H9 (cell line): Measurements from ENCODE around the gene SC5D. TPM values are rescaled to one million over a fixed set of nuclear protein-coding genes. Genes with fewer than 3 reads are reported as not detected.
A peak's percentile ranks its signal among the peaks of the same experiment; 100 is the strongest.

Experiments used
- DNase-seq: peaks from one replicate; pipeline ENCODE4 v3.0.0-alpha.2; 2017
- H2AFZ ChIP-seq: one replicate; pipeline ENCODE4 v1.6.1; 2013; ENCODE audit warnings: mild to moderate bottlenecking, low read length, control low read depth, moderate library complexity
- H2AK5ac ChIP-seq: 2 replicates; pipeline ENCODE4 v1.6.1; 2013; ENCODE audit warnings: low read length, control low read depth, mixed read lengths; ENCODE audit not compliant: insufficient read length
- H2BK120ac ChIP-seq: one replicate; pipeline ENCODE4 v1.6.1; 2013; ENCODE audit warnings: low read depth, mild to moderate bottlenecking, low read length, control low read depth, inconsistent platforms; ENCODE audit not compliant: poor library complexity, severe bottlenecking
- H2BK12ac ChIP-seq: 2 replicates; pipeline ENCODE4 v1.6.1; 2013; ENCODE audit warnings: low read length, control low read depth, mixed read lengths, low read depth; ENCODE audit not compliant: insufficient read length
- H2BK15ac ChIP-seq: 2 replicates; pipeline ENCODE4 v1.6.1; 2013; ENCODE audit warnings: low read depth, low read length, control low read depth
- H2BK20ac ChIP-seq: one replicate; pipeline ENCODE4 v1.6.1; 2013; ENCODE audit warnings: low read depth, mild to moderate bottlenecking, low read length, control low read depth, inconsistent platforms; ENCODE audit not compliant: poor library complexity, severe bottlenecking
- H2BK5ac ChIP-seq: 2 replicates; pipeline ENCODE4 v1.6.1; 2013; ENCODE audit warnings: low read length, control low read depth, mixed read lengths; ENCODE audit not compliant: insufficient read length
- H3K14ac ChIP-seq: 2 replicates; pipeline ENCODE4 v1.6.1; 2013; ENCODE audit warnings: low read length, control low read depth; ENCODE audit not compliant: insufficient read depth
- H3K18ac ChIP-seq: 2 replicates; pipeline ENCODE4 v1.6.1; 2013; ENCODE audit warnings: low read depth, mild to moderate bottlenecking, mixed read lengths, low read length, control low read depth; ENCODE audit not compliant: insufficient read length
- H3K23ac ChIP-seq: 2 replicates; pipeline ENCODE4 v1.6.1; 2013; ENCODE audit warnings: low read length, control low read depth, mixed read lengths, low read depth; ENCODE audit not compliant: insufficient read length
- H3K23me2 ChIP-seq: 2 replicates; pipeline ENCODE4 v1.6.1; 2013; ENCODE audit warnings: low read depth, mild to moderate bottlenecking, mixed read lengths, low read length, control low read depth; ENCODE audit not compliant: insufficient read length, poor library complexity, severe bottlenecking
- H3K27ac ChIP-seq: 2 replicates; pipeline ENCODE4 v1.5.1; 2013; ENCODE audit warnings: low read length, control low read depth, mixed read lengths, low read depth; ENCODE audit not compliant: insufficient read length
- H3K27me3 ChIP-seq: 2 replicates; pipeline ENCODE4 v1.6.1; 2013; ENCODE audit warnings: low read length, control low read depth, inconsistent platforms; ENCODE audit not compliant: insufficient read depth
- H3K4ac ChIP-seq: 2 replicates; pipeline ENCODE4 v1.6.1; 2013; ENCODE audit warnings: low read depth, mild to moderate bottlenecking, control low read depth, inconsistent platforms, low read length, moderate library complexity
- H3K4me1 ChIP-seq: 2 replicates; pipeline ENCODE4 v1.6.1; 2013; ENCODE audit warnings: low read length, control low read depth, inconsistent platforms; ENCODE audit not compliant: insufficient read depth
- H3K4me2 ChIP-seq: 2 replicates; pipeline ENCODE4 v1.6.1; 2013; ENCODE audit warnings: low read length, control low read depth, mixed read lengths; ENCODE audit not compliant: insufficient read length, insufficient read depth
- H3K56ac ChIP-seq: 2 replicates; pipeline ENCODE4 v1.6.1; 2013; ENCODE audit warnings: low read depth, mild to moderate bottlenecking, mixed read lengths, low read length, control low read depth; ENCODE audit not compliant: insufficient read length
- H3K79me1 ChIP-seq: 2 replicates; pipeline ENCODE4 v1.6.1; 2013; ENCODE audit warnings: low read depth, mild to moderate bottlenecking, moderate library complexity, low read length, control low read depth, inconsistent platforms; ENCODE audit not compliant: insufficient read depth, poor library complexity, severe bottlenecking
- H3K79me2 ChIP-seq: 2 replicates; pipeline ENCODE4 v1.6.1; 2013; ENCODE audit warnings: low read length, control low read depth, inconsistent platforms; ENCODE audit not compliant: insufficient read depth
- H3K9ac ChIP-seq: 2 replicates; pipeline ENCODE4 v1.6.1; 2013; ENCODE audit warnings: low read length, control low read depth, mixed read lengths; ENCODE audit not compliant: insufficient read length; ENCODE audit errors: extremely low read depth
- H3K9me3 ChIP-seq: one replicate; pipeline ENCODE4 v1.6.1; 2013; ENCODE audit warnings: low read depth, low read length, inconsistent platforms; ENCODE audit not compliant: control insufficient read depth
- H3T11ph ChIP-seq: one replicate; pipeline ENCODE4 v1.6.1; 2013; ENCODE audit warnings: mild to moderate bottlenecking, low read length, control low read depth, inconsistent platforms
- H4K20me1 ChIP-seq: one replicate; pipeline ENCODE4 v1.6.1; 2013; ENCODE audit not compliant: control insufficient read depth, insufficient read length, insufficient read depth
- H4K5ac ChIP-seq: 2 replicates; pipeline ENCODE4 v1.6.1; 2013; ENCODE audit warnings: low read depth, mild to moderate bottlenecking, mixed read lengths, low read length, control low read depth; ENCODE audit not compliant: insufficient read length
- H4K8ac ChIP-seq: replicated peaks from 2 replicates; pipeline ENCODE4 v1.6.1; 2013; ENCODE audit warnings: low read length, control low read depth, mixed read lengths, low read depth; ENCODE audit not compliant: insufficient read length
- H4K91ac ChIP-seq: 2 replicates; pipeline ENCODE4 v1.6.1; 2013; ENCODE audit warnings: low read depth, mild to moderate bottlenecking, moderate library complexity, mixed read lengths, low read length, control low read depth; ENCODE audit not compliant: insufficient read length
- H3K27ac Mint-ChIP-seq, 3 experiments: 2 replicates in 2 of 3; 3 replicates in 1 of 3; pipeline ENCODE4 v1.8.0; 2020 to 2021; ENCODE audit warnings: mixed read lengths in 3 of 3, mild to moderate bottlenecking in 1 of 3, moderate library complexity in 1 of 3
- H3K27me3 Mint-ChIP-seq: 2 replicates; pipeline ENCODE4 v1.8.0; 2021; ENCODE audit warnings: low read depth, mild to moderate bottlenecking, moderate library complexity, mixed read lengths
- H3K36me3 Mint-ChIP-seq, 3 experiments: 2 replicates in 2 of 3; 3 replicates in 1 of 3; pipeline ENCODE4 v1.8.0; 2020 to 2021; ENCODE audit warnings: low read depth in 3 of 3, mixed read lengths in 3 of 3; ENCODE audit not compliant: insufficient read depth in 1 of 3
- H3K4me1 Mint-ChIP-seq, 2 experiments: 2 replicates each; pipeline ENCODE4 v1.8.0; 2020; ENCODE audit warnings: mixed read lengths in 2 of 2
- H3K4me3 Mint-ChIP-seq, 2 experiments: 2 replicates in 1 of 2; 3 replicates in 1 of 2; pipeline ENCODE4 v1.8.0; 2020 to 2021; ENCODE audit warnings: mild to moderate bottlenecking in 2 of 2, mixed read lengths in 2 of 2, moderate library complexity in 1 of 2
- H3K9me3 Mint-ChIP-seq, 2 experiments: 2 replicates in 1 of 2; 3 replicates in 1 of 2; pipeline ENCODE4 v1.8.0; 2020; ENCODE audit warnings: mild to moderate bottlenecking in 2 of 2, mixed read lengths in 2 of 2, moderate library complexity in 1 of 2
- WGBS: extraction: QIAGEN DNeasy Blood & Tissue Kit; methylation state at CpG from one replicate; pipeline ENCODE4 v1.1.7; 2013; ENCODE audit warnings: missing lambda C conversion rate, low lambda C conversion rate, mixed read lengths; ENCODE audit not compliant: insufficient read length; ENCODE audit errors: extremely low coverage; 5-methylcytosine and 5-hydroxymethylcytosine counted together
- long read RNA-seq: library from polyadenylated mRNA; unstranded; transcript quantifications from one replicate; pipeline ENCODE4 v2.0.0, GENCODE V29; 2020
- total RNA-seq: library from RNA; stranded (reverse); gene quantifications from 2 replicates; pipeline ENCODE4 v1.2.1, GENCODE V29; 2021
- TF ChIP-seq, protein P1 (sequence below): fragments of 200-600 bp; sonication (generic); conservative IDR thresholded peaks from 3 replicates; pipeline ENCODE4 v1.8.0; 2021; ENCODE audit warnings: antibody characterized with exemption, mild to moderate bottlenecking

SC5D gene
- total RNA-seq, result 90.4 and 92.0 TPM in 2 replicates
- long read RNA-seq, transcript SC5D-202 (5 exons, 2,258 nt), result minor isoform, 34 of 558 reads
- long read RNA-seq, transcript SC5D-201 (5 exons, 2,456 nt), result major isoform, 501 of 558 reads
- long read RNA-seq, partial matches to known transcripts, result 9 of 558 reads
- long read RNA-seq, other reads (novel, unspliced or antisense), result 11 of 558 reads

DNA sequence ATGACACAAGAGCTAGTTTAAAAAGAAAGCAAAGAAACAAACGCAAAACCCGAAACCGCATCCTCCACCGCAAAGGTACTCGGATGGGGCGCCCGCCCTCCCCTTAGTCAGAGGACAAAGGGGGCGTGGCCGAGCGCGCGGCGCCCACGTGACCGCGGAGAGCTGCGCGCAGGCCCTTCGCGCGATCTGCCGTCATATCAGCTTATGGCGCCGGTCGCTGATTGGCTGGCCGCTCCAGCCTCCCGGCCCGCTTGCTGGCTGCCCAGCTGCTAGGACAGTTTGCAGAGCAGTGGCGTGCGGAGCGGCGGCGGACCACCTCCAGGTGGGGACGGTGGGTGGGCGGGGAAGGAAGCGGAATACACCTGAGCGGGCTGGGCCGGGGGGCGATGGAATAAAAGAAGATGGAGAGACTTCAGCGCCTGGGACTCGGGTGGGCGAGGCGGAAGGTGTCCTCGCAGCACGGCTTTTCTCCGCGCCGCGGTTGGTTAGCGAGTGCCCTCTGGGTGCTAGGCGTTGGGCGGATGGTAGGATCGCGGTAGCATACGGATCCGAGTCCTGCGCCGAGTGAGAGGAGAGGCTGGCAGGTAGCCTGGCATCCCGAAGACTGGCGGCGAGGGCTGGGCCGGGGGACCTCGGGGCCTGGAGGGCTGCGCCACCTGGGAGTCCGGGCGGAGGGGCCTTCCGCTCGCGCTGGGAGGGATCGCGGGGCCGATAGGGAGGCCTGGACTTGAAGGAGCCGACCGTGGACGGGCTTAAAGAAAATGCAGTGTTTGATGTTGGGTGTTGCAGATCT lies at the start of gene SC5D:
SC5D (plus strand) TSS at position 277 of the 793 bp plus-strand sequence. CDS start 10,605 bp downstream, outside the sequence.
- Mint-ChIP-seq H3K36me3 (peaks cover 0 to 14% (median 9%) of the 10 kb centered on the region in 3 experiments; a peak in 5 of 7 replicates), H3K4me1 (peaks cover 41 to 46% of the 10 kb centered on the region in 2 experiments), H3K27me3 (no peaks in the 10 kb centered on the region; the same call in 1 of the 2 replicates), H3K4me3 (peak within 1 kb of the TSS; percentile 87 to 96), H3K9me3 (peaks cover 0 to 3% of the 10 kb centered on the region in 2 experiments; a peak in 2 of 5 replicates), H3K27ac (peak within 1 kb of the TSS; percentile 96 to 99 (median 99))
- H2AFZ ChIP-seq, result peak within 1 kb of the TSS; percentile 88
- peaks cover 8% of the 10 kb centered on the region; the same call in 1 of the 2 replicates for H3K4me1 ChIP-seq
- TF ChIP-seq, protein P1, sequence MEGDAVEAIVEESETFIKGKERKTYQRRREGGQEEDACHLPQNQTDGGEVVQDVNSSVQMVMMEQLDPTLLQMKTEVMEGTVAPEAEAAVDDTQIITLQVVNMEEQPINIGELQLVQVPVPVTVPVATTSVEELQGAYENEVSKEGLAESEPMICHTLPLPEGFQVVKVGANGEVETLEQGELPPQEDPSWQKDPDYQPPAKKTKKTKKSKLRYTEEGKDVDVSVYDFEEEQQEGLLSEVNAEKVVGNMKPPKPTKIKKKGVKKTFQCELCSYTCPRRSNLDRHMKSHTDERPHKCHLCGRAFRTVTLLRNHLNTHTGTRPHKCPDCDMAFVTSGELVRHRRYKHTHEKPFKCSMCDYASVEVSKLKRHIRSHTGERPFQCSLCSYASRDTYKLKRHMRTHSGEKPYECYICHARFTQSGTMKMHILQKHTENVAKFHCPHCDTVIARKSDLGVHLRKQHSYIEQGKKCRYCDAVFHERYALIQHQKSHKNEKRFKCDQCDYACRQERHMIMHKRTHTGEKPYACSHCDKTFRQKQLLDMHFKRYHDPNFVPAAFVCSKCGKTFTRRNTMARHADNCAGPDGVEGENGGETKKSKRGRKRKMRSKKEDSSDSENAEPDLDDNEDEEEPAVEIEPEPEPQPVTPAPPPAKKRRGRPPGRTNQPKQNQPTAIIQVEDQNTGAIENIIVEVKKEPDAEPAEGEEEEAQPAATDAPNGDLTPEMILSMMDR, result no peak
- peak within 1 kb of the TSS; percentile 75 for H3K14ac ChIP-seq
- no peak within 1 kb of the TSS for H4K5ac ChIP-seq
- H2BK12ac ChIP-seq, result no peak within 1 kb of the TSS
- peak within 1 kb of the TSS; percentile 67 for H3K27ac ChIP-seq
- H4K20me1 ChIP-seq, result no peaks in the 10 kb centered on the region
- no peak within 1 kb of the TSS for H3K4ac ChIP-seq
- H3K18ac ChIP-seq, result peak within 1 kb of the TSS; percentile 77
- H2BK5ac ChIP-seq, result no peak within 1 kb of the TSS
- peak within 1 kb of the TSS; percentile 92 for H3K4me2 ChIP-seq
- no peak within 1 kb of the TSS for H4K91ac ChIP-seq
- no CpG with 5 or more reads among the region's 75 CpGs for WGBS
- peak within 1 kb of the TSS; percentile 76 for H3K9ac ChIP-seq
- no peak within 1 kb of the TSS for H3K56ac ChIP-seq
- no peaks in the 10 kb centered on the region for H3K79me1 ChIP-seq
- H3K79me2 ChIP-seq, result peaks cover 41% of the 10 kb centered on the region; the same call in 1 of the 2 replicates
- H2AK5ac ChIP-seq, result no peak within 1 kb of the TSS
- H2BK15ac ChIP-seq, result no peak within 1 kb of the TSS
- peak; percentile 98 for DNase-seq
- H4K8ac ChIP-seq, result no peak within 1 kb of the TSS
- H3K27me3 ChIP-seq, result no peaks in the 10 kb centered on the region
- H2BK20ac ChIP-seq, result no peak within 1 kb of the TSS
- no peak within 1 kb of the TSS for H2BK120ac ChIP-seq
- no peak within 1 kb of the TSS for H3K23ac ChIP-seq
- no peak within 1 kb of the TSS for H3T11ph ChIP-seq
- no peaks in the 10 kb centered on the region for H3K9me3 ChIP-seq
- H3K23me2 ChIP-seq, result peaks cover 5% of the 10 kb centered on the region
